ENCODE results near the gene MMP14. TPM values are rescaled to one million over a fixed set of nuclear protein-coding genes. Genes with fewer than 3 reads are reported as not detected.

Gene MMP14
- total and polyA plus RNA-seq, 2 experiments from 2014 or later = 21.4 to 160 TPM

DNA sequence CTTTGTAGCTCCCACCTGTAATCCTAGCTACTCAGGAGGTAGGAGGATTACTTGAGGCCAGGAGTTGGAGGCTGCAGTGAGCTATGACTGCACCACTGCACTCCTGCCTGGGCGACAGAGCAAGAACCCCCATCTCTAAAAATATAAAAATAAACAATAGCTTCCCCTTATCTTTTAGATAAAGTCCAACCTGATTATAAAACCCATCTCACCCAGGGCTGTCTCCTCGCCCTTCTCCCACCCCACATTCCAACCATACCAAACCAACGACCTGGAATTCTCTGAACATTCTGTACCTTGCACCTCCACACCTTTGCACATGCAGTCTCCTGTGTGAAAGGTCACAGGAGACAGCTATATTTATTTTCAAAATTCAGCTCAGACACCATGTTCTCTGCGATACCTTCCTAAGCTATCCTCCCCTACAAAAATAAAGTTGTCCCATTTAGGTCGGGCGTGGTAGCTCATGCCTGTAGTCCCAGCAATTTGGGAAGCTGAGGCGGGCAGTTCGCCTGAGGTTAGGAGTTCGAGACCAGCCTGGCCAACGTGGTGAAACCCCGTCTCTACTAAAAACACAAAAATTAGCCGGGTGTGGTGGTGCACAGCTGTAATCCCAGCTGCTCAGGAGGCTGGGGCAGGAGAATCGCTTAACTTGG, 28.8 kb upstream of the MMP14 start:
- Histone ChIP-seq H4K20me1 (ENCODE audit: insufficient read depth, poor library complexity, severe bottlenecking) (no peaks in the 10 kb centered on the region), H3K27ac (peak overlapping the region; percentile 86), H3K9me3 (ENCODE audit: low read depth) (no peaks in the 10 kb centered on the region), H3K79me2 (peaks cover 62% of the 10 kb centered on the region), H3K9me2 (replicated peaks; ENCODE audit: insufficient read depth) (no peaks in the 10 kb centered on the region), H3K27me3 (no peaks in the 10 kb centered on the region), H2AFZ (no peak overlapping the region), H3K4me3 (no peak overlapping the region), H3K4me2 (peak overlapping the region; percentile 61), H3K36me3 (replicated peaks; ENCODE audit: insufficient read depth, low read depth) (no peaks in the 10 kb centered on the region), H3K4me1 (ENCODE audit: insufficient read depth) (peaks cover 8% of the 10 kb centered on the region)
- WGBS (ENCODE audit: low lambda C conversion rate, missing lambda C conversion rate) = 62% methylated on average over 13 of the region's 13 CpGs
- TF ChIP-seq, protein P1, sequence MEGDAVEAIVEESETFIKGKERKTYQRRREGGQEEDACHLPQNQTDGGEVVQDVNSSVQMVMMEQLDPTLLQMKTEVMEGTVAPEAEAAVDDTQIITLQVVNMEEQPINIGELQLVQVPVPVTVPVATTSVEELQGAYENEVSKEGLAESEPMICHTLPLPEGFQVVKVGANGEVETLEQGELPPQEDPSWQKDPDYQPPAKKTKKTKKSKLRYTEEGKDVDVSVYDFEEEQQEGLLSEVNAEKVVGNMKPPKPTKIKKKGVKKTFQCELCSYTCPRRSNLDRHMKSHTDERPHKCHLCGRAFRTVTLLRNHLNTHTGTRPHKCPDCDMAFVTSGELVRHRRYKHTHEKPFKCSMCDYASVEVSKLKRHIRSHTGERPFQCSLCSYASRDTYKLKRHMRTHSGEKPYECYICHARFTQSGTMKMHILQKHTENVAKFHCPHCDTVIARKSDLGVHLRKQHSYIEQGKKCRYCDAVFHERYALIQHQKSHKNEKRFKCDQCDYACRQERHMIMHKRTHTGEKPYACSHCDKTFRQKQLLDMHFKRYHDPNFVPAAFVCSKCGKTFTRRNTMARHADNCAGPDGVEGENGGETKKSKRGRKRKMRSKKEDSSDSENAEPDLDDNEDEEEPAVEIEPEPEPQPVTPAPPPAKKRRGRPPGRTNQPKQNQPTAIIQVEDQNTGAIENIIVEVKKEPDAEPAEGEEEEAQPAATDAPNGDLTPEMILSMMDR (IDR thresholded peaks at IDR 0.05; ENCODE audit: poor library complexity) = no peak
- TF ChIP-seq EZH2 (IDR thresholded peaks at IDR 0.05; ENCODE audit: borderline replicate concordance) = no peak
- TF ChIP-seq EZH2phosphoT487 (IDR thresholded peaks at IDR 0.05; ENCODE audit: low read depth, severe bottlenecking, unreplicated experiment) = no peak
- peak; percentile 44 for DNase-seq (ENCODE audit: low spot score)

DNA sequence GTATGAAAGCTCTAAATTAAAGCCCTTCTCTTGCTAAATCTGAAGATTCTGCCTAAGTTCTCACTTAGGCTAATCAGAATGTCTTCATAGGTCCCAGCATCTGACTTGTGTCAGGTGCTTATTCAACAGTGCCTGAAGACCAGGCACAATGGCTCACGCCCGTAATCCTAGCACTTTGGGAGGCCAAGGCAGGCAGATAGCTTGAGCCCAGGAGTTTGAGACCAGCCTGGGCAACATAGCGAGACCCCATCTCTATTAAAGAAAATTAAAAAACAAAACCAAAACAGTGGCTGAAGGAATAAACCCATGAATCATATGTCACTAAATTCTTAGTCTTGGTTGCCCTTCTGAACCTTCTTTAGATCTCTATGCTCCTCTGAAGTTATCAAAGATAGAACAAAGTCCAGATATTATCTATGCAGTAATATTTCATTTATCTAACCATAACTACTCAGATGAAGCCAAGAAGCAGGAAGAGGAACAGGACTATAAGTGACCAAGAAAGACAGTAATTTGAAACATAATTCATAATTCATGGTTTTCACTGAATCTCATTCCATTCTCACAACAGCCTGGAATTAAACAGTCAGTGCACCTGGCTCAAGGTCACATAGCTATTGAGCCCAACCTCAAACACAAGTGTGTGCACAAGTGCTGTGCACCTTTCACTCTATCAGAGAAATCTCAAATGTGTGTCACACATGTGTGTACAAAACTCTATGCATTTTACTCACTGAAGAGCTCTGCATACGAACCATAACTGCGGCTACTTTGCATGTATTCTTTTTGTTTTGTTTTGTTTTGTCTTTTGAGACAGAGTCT, 27.8 kb upstream of the MMP14 start:
- H3K4me3 ChIP-seq = no peak overlapping the region
- DNase-seq (ENCODE audit: low spot score) = no peak
- H2AFZ ChIP-seq = no peak overlapping the region
- peaks cover 8% of the 10 kb centered on the region for H3K4me1 ChIP-seq (ENCODE audit: insufficient read depth)
- H3K79me2 ChIP-seq = peaks cover 62% of the 10 kb centered on the region
- peak overlapping the region; percentile 61 for H3K4me2 ChIP-seq
- no peaks in the 10 kb centered on the region for H3K9me2 ChIP-seq (replicated peaks; ENCODE audit: insufficient read depth)
- H4K20me1 ChIP-seq (ENCODE audit: insufficient read depth, poor library complexity, severe bottlenecking) = no peaks in the 10 kb centered on the region
- TF ChIP-seq, protein P1 (IDR thresholded peaks at IDR 0.05; ENCODE audit: poor library complexity) = no peak
- no peak for TF ChIP-seq EZH2phosphoT487 (IDR thresholded peaks at IDR 0.05; ENCODE audit: low read depth, severe bottlenecking, unreplicated experiment)
- no peak for TF ChIP-seq EZH2 (IDR thresholded peaks at IDR 0.05; ENCODE audit: borderline replicate concordance)
- no peaks in the 10 kb centered on the region for H3K36me3 ChIP-seq (replicated peaks; ENCODE audit: insufficient read depth, low read depth)
- H3K27me3 ChIP-seq = no peaks in the 10 kb centered on the region
- peak overlapping the region; percentile 82 for H3K27ac ChIP-seq
- 78% methylated on average over 5 of the region's 5 CpGs for WGBS (ENCODE audit: low lambda C conversion rate, missing lambda C conversion rate)
- no peaks in the 10 kb centered on the region for H3K9me3 ChIP-seq (ENCODE audit: low read depth)

DNA sequence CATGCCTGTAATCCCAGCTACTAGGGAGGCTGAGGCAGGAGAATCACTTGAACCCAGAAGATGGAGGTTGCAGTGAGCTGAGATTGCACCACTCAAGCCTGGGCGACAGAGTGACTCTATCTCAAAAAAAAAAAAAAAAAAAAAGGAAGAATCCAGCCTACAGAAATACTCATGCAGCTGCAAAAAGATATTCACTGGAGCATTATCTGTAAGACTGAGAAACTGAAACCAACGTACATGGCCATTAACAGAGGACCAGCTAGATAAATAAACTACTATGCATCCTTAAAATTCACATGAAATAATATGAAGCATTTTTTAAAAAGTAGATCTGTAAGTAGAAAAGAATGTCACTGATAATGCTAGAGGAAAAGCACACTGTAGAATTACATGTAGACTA, 24.7 kb upstream of the MMP14 start:
- Histone ChIP-seq H3K9me2 (replicated peaks; ENCODE audit: insufficient read depth) (no peaks in the 10 kb centered on the region), H3K27ac (no peak overlapping the region), H3K27me3 (no peaks in the 10 kb centered on the region), H3K4me2 (peak overlapping the region; percentile 68), H3K4me1 (ENCODE audit: insufficient read depth) (peaks cover 18% of the 10 kb centered on the region), H3K9me3 (ENCODE audit: low read depth) (no peaks in the 10 kb centered on the region), H3K79me2 (peaks cover 45% of the 10 kb centered on the region), H4K20me1 (ENCODE audit: insufficient read depth, poor library complexity, severe bottlenecking) (no peaks in the 10 kb centered on the region), H2AFZ (no peak overlapping the region), H3K4me3 (no peak overlapping the region), H3K36me3 (replicated peaks; ENCODE audit: insufficient read depth, low read depth) (no peaks in the 10 kb centered on the region)
- TF ChIP-seq EZH2phosphoT487 (IDR thresholded peaks at IDR 0.05; ENCODE audit: low read depth, severe bottlenecking, unreplicated experiment) = no peak
- TF ChIP-seq, protein P1 (IDR thresholded peaks at IDR 0.05; ENCODE audit: poor library complexity) = no peak
- no peak for TF ChIP-seq EZH2 (IDR thresholded peaks at IDR 0.05; ENCODE audit: borderline replicate concordance)
- DNase-seq (ENCODE audit: low spot score) = no peak
- WGBS (ENCODE audit: low lambda C conversion rate, missing lambda C conversion rate) = 63% methylated on average over 2 of the region's 2 CpGs

All from hepatocyte (in vitro differentiated cells).